ENCODE data around the gene MAGI1.

The MAGI1 gene

DNA sequence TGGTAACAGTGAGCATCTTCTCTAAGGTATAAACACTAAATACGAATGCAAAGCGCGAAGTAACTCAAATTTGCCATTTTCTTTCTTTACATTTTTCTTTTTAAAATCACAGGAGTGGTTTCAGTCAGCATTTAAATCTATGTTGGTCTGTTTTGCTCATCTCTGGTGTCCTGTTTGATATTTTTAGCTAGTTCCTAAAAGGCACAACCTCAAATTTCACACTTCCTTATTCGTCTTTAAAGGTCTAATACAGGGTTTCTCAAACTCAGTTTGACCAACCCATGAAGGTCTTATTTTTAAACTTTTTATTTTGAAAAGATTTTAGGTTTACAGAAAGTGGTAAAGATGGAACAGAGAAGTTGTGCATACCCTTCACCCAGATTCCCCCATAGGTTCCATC, 201.1 kb downstream of the MAGI1 start:
- Histone ChIP-seq H3K27ac (ENCODE audit: low read length) (no peak overlapping the region), H3K4me1 (ENCODE audit: control insufficient read depth, low read depth, low read length) (peaks cover 12% of the 10 kb centered on the region), H3K9ac (ENCODE audit: low read length) (no peak overlapping the region), H3K4me3 (ENCODE audit: low read length) (no peak overlapping the region), H3K9me3 (ENCODE audit: control insufficient read depth, low read depth, low read length) (no peaks in the 10 kb centered on the region), H3K27me3 (ENCODE audit: control insufficient read depth, insufficient read depth, low read length) (no peaks in the 10 kb centered on the region), H3K36me3 (ENCODE audit: control insufficient read depth, low read depth, low read length) (no peaks in the 10 kb centered on the region)

DNA sequence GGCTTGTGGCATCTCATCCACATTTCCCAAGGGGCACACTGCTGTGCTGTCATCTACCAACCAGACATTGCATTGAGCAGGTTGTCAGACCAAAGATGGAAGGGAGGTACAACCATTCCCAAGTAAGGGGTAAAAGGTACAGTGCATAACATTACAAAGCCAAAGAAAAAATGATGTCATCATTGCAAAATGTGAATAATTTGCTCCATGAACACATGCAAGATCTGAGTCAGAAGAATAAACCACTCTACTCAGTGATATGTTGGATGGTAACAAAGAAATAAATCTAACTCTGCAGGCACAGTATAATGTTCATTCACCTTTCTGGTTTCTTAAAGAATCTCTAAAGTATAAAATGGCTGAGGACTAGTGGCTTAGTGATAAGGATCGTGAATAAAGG, 202.7 kb downstream of the MAGI1 start:
- Histone ChIP-seq H3K9ac (ENCODE audit: low read length) (no peak overlapping the region), H3K27ac (ENCODE audit: low read length) (no peak overlapping the region), H3K4me1 (ENCODE audit: control insufficient read depth, low read depth, low read length) (peaks cover 21% of the 10 kb centered on the region), H3K4me3 (ENCODE audit: low read length) (no peak overlapping the region), H3K9me3 (ENCODE audit: control insufficient read depth, low read depth, low read length) (no peaks in the 10 kb centered on the region), H3K27me3 (ENCODE audit: control insufficient read depth, insufficient read depth, low read length) (no peaks in the 10 kb centered on the region), H3K36me3 (ENCODE audit: control insufficient read depth, low read depth, low read length) (no peaks in the 10 kb centered on the region)

DNA sequence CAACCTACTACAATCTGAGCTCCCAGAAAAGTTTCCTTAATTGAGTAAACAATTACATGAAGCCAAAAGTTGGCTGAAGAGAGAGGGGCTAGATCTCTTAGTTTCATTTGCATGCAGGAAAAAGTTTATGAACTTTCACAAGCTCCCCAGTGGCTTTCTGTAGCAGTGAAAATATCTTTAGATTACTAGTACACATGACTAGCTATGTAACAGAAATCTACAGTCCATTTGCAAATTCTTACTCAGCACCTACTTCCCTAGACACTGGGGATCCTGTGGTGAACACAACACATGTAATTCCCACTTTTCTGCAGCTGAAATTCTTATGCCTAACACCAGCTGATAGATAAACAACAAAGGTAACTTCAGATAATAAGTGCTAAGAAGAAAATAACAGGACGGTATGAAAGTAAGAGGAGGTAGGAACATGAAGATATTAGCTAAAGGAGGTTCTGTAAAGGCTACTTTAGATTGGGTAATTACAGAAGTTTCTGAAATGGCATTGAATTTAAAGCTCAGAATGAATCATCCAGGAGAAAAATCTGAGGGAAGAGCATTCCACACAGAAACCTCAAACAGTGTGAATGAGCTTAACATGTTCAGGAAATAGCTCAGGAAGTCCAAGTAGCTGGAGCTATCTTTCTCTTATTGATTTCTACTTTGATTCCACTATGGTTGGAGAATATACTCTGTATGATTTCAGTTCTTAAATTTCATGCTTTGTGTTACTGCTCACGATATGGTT, 204.8 kb downstream of the MAGI1 start:
- Histone ChIP-seq H3K9me3 (ENCODE audit: control insufficient read depth, low read depth, low read length) (no peaks in the 10 kb centered on the region), H3K27ac (ENCODE audit: low read length) (no peak overlapping the region), H3K4me3 (ENCODE audit: low read length) (no peak overlapping the region), H3K27me3 (ENCODE audit: control insufficient read depth, insufficient read depth, low read length) (no peaks in the 10 kb centered on the region), H3K9ac (ENCODE audit: low read length) (no peak overlapping the region), H3K4me1 (ENCODE audit: control insufficient read depth, low read depth, low read length) (peaks cover 23% of the 10 kb centered on the region), H3K36me3 (ENCODE audit: control insufficient read depth, low read depth, low read length) (no peaks in the 10 kb centered on the region)

DNA sequence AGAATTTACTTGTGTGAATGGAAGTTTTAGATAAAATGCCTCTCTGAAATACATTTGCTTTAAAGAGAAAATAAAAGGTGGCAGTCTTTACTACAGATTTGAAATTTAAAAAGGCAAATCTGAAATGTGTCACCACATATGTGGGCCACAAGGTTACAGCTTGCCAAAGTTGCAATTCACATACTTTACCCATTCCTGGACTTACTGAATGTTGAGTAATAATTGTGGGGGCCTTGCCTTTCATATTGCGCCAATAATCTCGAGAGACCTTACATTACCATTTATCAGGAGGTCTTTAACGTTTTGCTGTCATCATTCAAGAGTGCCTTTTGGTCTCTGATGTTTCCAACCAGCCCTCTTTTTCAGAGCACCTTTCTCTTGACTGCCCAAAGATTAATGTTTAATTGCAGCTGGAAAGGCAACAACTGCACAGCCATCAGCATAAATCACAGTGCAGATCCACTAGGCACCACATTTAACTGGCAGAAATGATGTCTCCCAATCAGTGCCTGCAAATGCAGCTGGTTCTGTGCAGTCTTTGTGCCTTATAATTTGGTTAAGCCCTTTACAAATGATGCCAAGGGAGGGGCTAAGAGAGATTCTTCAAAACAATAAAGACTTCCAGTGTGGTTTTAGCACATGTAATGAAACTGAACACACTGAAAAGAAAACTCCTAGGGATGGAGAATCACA, 206.8 kb downstream of the MAGI1 start:
- no peak overlapping the region for H3K27ac ChIP-seq (ENCODE audit: low read length)
- H3K36me3 ChIP-seq (ENCODE audit: control insufficient read depth, low read depth, low read length), result no peaks in the 10 kb centered on the region
- no peak overlapping the region for H3K4me3 ChIP-seq (ENCODE audit: low read length)
- no peaks in the 10 kb centered on the region for H3K27me3 ChIP-seq (ENCODE audit: control insufficient read depth, insufficient read depth, low read length)
- no peak overlapping the region for H3K9ac ChIP-seq (ENCODE audit: low read length)
- no peaks in the 10 kb centered on the region for H3K9me3 ChIP-seq (ENCODE audit: control insufficient read depth, low read depth, low read length)
- peaks cover 29% of the 10 kb centered on the region for H3K4me1 ChIP-seq (ENCODE audit: control insufficient read depth, low read depth, low read length)

DNA sequence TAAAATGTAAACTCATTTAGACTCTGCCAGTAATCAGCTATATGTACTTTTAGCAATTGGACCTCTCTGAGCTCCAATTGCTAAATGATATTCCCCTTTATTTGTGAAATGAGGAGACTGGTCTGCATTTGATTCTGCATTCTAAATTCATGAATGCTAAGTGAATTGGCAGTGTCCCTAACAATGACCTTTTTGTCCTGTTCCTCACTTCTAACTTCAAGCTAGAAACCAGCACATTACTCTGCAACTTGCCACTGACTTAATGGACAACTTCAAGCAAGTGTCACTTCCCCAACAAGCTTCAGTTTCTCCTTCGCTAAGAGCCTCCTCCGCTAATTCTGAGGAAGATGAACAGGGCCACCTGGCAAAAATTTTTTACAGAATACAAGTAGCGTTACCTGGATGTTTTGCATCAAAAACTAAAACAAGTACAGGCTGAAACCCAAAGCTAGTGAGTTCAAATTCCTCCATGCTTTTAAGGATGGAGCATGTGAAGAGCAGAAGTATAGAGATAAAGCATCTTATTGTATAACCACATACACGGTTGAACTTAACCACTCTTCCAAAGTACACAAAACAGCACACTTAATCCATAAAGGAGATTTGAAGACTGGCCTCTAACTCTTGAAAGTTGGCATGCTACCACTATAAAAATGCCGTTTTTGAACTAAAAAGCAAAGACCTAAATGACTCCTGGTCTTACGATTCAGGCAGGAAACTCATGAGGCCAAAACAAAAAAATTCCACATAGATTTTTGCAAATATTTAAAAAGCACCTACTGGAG, 207.6 kb downstream of the MAGI1 start:
- H3K9me3 ChIP-seq (ENCODE audit: control insufficient read depth, low read depth, low read length), result no peaks in the 10 kb centered on the region
- no peak overlapping the region for H3K9ac ChIP-seq (ENCODE audit: low read length)
- no peak overlapping the region for H3K27ac ChIP-seq (ENCODE audit: low read length)
- no peaks in the 10 kb centered on the region for H3K27me3 ChIP-seq (ENCODE audit: control insufficient read depth, insufficient read depth, low read length)
- no peak overlapping the region for H3K4me3 ChIP-seq (ENCODE audit: low read length)
- peaks cover 29% of the 10 kb centered on the region for H3K4me1 ChIP-seq (ENCODE audit: control insufficient read depth, low read depth, low read length)
- H3K36me3 ChIP-seq (ENCODE audit: control insufficient read depth, low read depth, low read length), result no peaks in the 10 kb centered on the region

DNA sequence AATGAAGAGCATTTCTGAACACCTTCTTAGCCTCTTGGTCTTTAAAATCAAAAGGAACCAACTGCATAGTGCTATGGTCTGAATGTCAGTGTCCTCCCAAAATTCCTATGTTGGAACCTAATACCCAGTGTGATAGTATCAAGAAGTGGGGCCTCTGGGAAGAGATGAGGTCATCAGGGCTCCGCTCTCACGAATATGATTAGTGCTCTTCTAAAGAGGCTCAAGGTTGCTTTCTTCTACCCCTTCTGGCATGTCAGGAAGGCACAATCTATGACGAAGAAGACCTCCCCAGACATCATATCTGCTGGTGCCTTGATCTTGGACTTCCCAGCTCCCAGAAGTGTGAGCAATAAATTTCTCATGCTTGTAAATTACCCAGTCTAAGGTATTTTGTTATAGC, 209.5 kb downstream of the MAGI1 start:
- Histone ChIP-seq H3K4me1 (ENCODE audit: control insufficient read depth, low read depth, low read length) (peaks cover 23% of the 10 kb centered on the region), H3K36me3 (ENCODE audit: control insufficient read depth, low read depth, low read length) (no peaks in the 10 kb centered on the region), H3K9ac (ENCODE audit: low read length) (no peak overlapping the region), H3K9me3 (ENCODE audit: control insufficient read depth, low read depth, low read length) (no peaks in the 10 kb centered on the region), H3K27me3 (ENCODE audit: control insufficient read depth, insufficient read depth, low read length) (no peaks in the 10 kb centered on the region), H3K4me3 (ENCODE audit: low read length) (no peak overlapping the region), H3K27ac (ENCODE audit: low read length) (no peak overlapping the region)

DNA sequence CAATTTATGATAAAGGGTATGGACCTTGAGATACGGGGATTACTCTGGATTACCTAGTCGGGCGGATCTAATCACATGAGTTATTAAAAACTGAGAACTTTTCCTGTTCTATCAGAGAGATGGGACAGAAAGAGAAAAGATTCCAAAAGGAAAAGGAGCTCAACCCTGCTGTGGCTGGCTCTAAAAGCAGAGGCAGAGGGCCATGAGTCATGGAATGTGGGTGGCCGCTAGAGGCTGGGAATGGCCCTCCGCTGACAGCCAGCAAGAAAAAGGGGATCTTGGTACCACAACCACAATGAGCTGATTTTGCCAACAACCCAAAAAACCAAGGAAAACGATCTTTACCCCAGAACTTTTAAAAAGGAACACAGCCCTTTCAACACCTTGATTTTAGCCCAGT, 210.0 kb downstream of the MAGI1 start:
- Histone ChIP-seq H3K9me3 (ENCODE audit: control insufficient read depth, low read depth, low read length) (no peaks in the 10 kb centered on the region), H3K27me3 (ENCODE audit: control insufficient read depth, insufficient read depth, low read length) (no peaks in the 10 kb centered on the region), H3K9ac (ENCODE audit: low read length) (no peak overlapping the region), H3K4me1 (ENCODE audit: control insufficient read depth, low read depth, low read length) (peaks cover 18% of the 10 kb centered on the region), H3K4me3 (ENCODE audit: low read length) (no peak overlapping the region), H3K27ac (ENCODE audit: low read length) (no peak overlapping the region), H3K36me3 (ENCODE audit: control insufficient read depth, low read depth, low read length) (no peaks in the 10 kb centered on the region)

DNA sequence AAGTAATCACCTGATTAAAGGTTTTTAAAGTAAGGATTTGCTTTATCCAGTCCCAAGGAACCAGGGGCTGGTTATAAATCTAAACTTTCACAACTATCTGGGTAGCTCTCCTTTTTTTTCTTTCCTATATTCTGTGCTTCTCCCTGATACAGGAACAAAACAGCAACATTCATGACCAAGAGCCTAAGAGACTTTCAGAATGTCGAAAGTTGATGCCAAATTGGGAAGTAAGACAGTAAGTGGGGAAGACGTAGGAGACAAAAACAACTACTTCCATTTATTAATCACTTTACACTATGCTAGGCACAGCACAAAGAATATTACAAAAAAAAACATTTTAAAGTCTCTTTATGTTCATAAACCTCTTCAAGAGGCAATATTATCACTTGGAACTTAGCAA, 211.6 kb downstream of the MAGI1 start:
- Histone ChIP-seq H3K27ac (ENCODE audit: low read length) (no peak overlapping the region), H3K9ac (ENCODE audit: low read length) (no peak overlapping the region), H3K36me3 (ENCODE audit: control insufficient read depth, low read depth, low read length) (no peaks in the 10 kb centered on the region)

DNA sequence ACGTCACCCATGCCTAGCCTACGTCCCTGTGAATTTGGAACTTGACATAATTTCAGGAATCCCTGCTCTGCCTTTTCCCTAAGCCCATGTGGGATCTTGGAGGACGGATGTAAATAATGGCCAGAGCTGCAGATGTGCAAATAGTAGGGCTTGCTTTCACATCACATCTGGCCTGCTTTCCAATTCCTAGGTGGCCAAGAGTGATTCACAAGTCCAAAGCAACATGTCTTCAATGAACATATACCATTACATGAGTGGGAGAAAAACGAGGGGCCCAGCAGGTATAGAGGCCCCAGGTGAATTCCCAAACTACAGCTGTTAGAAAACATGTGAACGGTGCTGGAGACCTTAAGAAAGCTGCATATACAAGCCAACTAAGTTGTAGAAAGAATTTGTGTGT, 214.6 kb downstream of the MAGI1 start:
- Histone ChIP-seq H3K27ac (ENCODE audit: low read length) (no peak overlapping the region), H3K4me3 (ENCODE audit: low read length) (no peak overlapping the region), H3K9me3 (ENCODE audit: control insufficient read depth, low read depth, low read length) (no peaks in the 10 kb centered on the region), H3K36me3 (ENCODE audit: control insufficient read depth, low read depth, low read length) (no peaks in the 10 kb centered on the region), H3K27me3 (ENCODE audit: control insufficient read depth, insufficient read depth, low read length) (peaks cover 5% of the 10 kb centered on the region), H3K9ac (ENCODE audit: low read length) (no peak overlapping the region), H3K4me1 (ENCODE audit: control insufficient read depth, low read depth, low read length) (peaks cover 6% of the 10 kb centered on the region)

More for the DNA sequence above, 211.6 kb downstream of the MAGI1 start:
- H3K9me3 ChIP-seq (ENCODE audit: control insufficient read depth, low read depth, low read length), result no peaks in the 10 kb centered on the region
- H3K4me1 ChIP-seq (ENCODE audit: control insufficient read depth, low read depth, low read length), result peaks cover 15% of the 10 kb centered on the region
- no peak overlapping the region for H3K4me3 ChIP-seq (ENCODE audit: low read length)
- H3K27me3 ChIP-seq (ENCODE audit: control insufficient read depth, insufficient read depth, low read length), result no peaks in the 10 kb centered on the region

DNA sequence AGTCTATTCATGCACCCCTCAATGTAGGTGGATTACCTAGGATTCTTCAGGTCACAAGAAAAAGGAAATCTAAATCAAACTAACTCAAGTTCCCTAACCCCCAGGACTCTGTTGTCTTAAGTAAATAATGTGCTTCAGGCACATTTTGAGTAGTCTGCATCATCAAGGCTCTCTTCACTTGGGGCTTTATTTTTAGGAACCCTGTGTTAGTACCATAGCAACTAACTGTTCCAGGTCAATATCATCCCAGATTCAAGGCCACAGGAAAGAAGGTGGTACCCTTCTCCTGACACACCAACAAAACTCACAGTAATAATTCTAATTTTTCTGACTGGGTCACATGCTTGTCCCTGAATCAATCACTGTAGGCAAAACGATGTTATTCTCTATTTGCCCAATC, 218.1 kb downstream of the MAGI1 start:
- Histone ChIP-seq H3K4me3 (ENCODE audit: low read length) (no peak overlapping the region), H3K27me3 (ENCODE audit: control insufficient read depth, insufficient read depth, low read length) (peaks cover 5% of the 10 kb centered on the region), H3K9ac (ENCODE audit: low read length) (no peak overlapping the region), H3K9me3 (ENCODE audit: control insufficient read depth, low read depth, low read length) (no peaks in the 10 kb centered on the region), H3K27ac (ENCODE audit: low read length) (no peak overlapping the region), H3K4me1 (ENCODE audit: control insufficient read depth, low read depth, low read length) (peaks cover 11% of the 10 kb centered on the region), H3K36me3 (ENCODE audit: control insufficient read depth, low read depth, low read length) (no peaks in the 10 kb centered on the region)

DNA sequence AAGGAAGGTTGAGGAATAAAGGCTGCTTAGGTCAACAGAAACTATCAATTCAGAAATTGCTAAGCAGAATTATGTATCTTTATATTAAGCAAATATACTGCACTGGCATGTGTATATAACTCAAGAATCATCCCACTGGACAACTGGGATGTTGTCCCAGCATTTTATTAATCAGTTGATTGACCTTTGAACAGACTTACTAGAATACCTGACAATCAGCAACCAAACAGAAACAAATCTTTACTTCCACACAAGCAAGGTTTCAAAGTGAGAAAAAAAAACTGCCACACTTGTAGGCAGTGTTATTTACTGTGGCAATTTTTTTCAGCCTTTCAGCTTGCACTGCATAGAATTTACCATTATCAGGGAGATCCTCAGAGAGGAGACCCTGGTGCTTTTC, 218.8 kb downstream of the MAGI1 start:
- Histone ChIP-seq H3K36me3 (ENCODE audit: control insufficient read depth, low read depth, low read length) (no peaks in the 10 kb centered on the region), H3K27me3 (ENCODE audit: control insufficient read depth, insufficient read depth, low read length) (peaks cover 5% of the 10 kb centered on the region), H3K9me3 (ENCODE audit: control insufficient read depth, low read depth, low read length) (no peaks in the 10 kb centered on the region), H3K27ac (ENCODE audit: low read length) (no peak overlapping the region), H3K4me1 (ENCODE audit: control insufficient read depth, low read depth, low read length) (peaks cover 17% of the 10 kb centered on the region), H3K9ac (ENCODE audit: low read length) (no peak overlapping the region), H3K4me3 (ENCODE audit: low read length) (no peak overlapping the region)
